GM21529 (cell line): ENCODE measurements around the gene TRAF3IP3.
A peak's percentile ranks its signal among the peaks of the same experiment; 100 is the strongest.

Experiments used
- ATAC-seq: cut with Tn5 transposase; IDR thresholded peaks from one replicate; pipeline ENCODE4 v1.9.1; 2021; ENCODE audit not compliant: unreplicated experiment

The TRAF3IP3 gene

GRCh38 chr1:209755926-209756614 is at the start of gene TRAF3IP3:
TRAF3IP3 (plus strand) TSS chr1:209756053; CDS start chr1:209760040, 3,987 bp downstream.
- peak; percentile 70 for ATAC-seq

GRCh38 chr1:209706622-209707021 is 49.2 kb upstream of the TRAF3IP3 start:
- no peak for ATAC-seq

GRCh38 chr1:209707308-209707707 is 48.5 kb upstream of the TRAF3IP3 start:
- ATAC-seq, result no peak

- no peak for ATAC-seq
Observed at GRCh38 chr1:209708297-209708696, 47.6 kb upstream of the TRAF3IP3 start.

- ATAC-seq, result peak; percentile 72
Observed at GRCh38 chr1:209710093-209710492, 45.8 kb upstream of the TRAF3IP3 start.

GRCh38 chr1:209710847-209711246 is 45.0 kb upstream of the TRAF3IP3 start:
- no peak for ATAC-seq

- ATAC-seq, result no peak
Observed at GRCh38 chr1:209714338-209714737, 41.5 kb upstream of the TRAF3IP3 start.

- no peak for ATAC-seq
Observed at GRCh38 chr1:209715314-209715713, 40.5 kb upstream of the TRAF3IP3 start.

- ATAC-seq, result no peak
Observed at GRCh38 chr1:209717818-209718217, 38.0 kb upstream of the TRAF3IP3 start.

GRCh38 chr1:209720326-209720725 is 35.5 kb upstream of the TRAF3IP3 start:
- no peak for ATAC-seq

- no peak for ATAC-seq
Observed at GRCh38 chr1:209720826-209721225, 35.0 kb upstream of the TRAF3IP3 start.

- ATAC-seq, result no peak
Observed at GRCh38 chr1:209721323-209721722, 34.5 kb upstream of the TRAF3IP3 start.

GRCh38 chr1:209723265-209723664 is 32.6 kb upstream of the TRAF3IP3 start:
- no peak for ATAC-seq

GRCh38 chr1:209723756-209724693 is 31.8 kb upstream of the TRAF3IP3 start:
- peak; percentile 68 for ATAC-seq

GRCh38 chr1:209727286-209727685 is 28.6 kb upstream of the TRAF3IP3 start:
- ATAC-seq, result no peak

GRCh38 chr1:209727785-209728184 is 28.1 kb upstream of the TRAF3IP3 start:
- no peak for ATAC-seq

GRCh38 chr1:209728466-209728865 is 27.4 kb upstream of the TRAF3IP3 start:
- no peak for ATAC-seq

GRCh38 chr1:209729436-209729835 is 26.4 kb upstream of the TRAF3IP3 start:
- ATAC-seq, result no peak

- no peak for ATAC-seq
Observed at GRCh38 chr1:209732725-209733124, 23.1 kb upstream of the TRAF3IP3 start.

- ATAC-seq, result no peak
Observed at GRCh38 chr1:209733409-209734192, 22.3 kb upstream of the TRAF3IP3 start.

GRCh38 chr1:209736490-209737117 is 19.2 kb upstream of the TRAF3IP3 start:
- ATAC-seq, result no peak
